Hematopoietic multipotent progenitor cell treated with erythropoietin and hydrocortisone succinate and interleukin-3 and kit ligand, for 17 days (in vitro differentiated cells): ENCODE measurements around the gene LDLRAD4.
A peak's percentile ranks its signal among the peaks of the same experiment; 100 is the strongest.

ENCODE experiments used
- DNase-seq: peaks from one replicate; pipeline ENCODE4 v3.0.0-alpha.2; 2015; ENCODE audit warnings: low spot score

The LDLRAD4 gene

DNA sequence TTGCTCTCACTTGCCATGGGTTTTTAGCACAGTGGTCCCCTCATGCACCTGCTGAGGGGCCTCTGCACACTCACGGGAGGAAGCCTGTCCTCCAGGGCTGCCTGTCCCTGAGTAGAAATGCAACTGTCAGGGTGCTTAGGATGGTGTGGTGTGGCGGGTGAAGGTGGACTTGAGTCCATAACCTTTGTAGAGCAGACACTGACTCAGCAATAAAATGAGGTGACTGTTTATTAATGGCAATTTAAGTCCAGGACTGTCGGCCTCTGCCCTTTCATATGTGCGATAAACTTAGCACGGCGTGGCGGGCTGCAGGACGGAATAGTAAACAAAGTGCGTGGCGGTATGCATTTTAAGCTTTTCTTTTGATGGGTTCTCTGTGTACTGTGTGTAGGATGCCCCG lies 188.2 kb downstream of the LDLRAD4 start:
- DNase-seq: no peak

DNA sequence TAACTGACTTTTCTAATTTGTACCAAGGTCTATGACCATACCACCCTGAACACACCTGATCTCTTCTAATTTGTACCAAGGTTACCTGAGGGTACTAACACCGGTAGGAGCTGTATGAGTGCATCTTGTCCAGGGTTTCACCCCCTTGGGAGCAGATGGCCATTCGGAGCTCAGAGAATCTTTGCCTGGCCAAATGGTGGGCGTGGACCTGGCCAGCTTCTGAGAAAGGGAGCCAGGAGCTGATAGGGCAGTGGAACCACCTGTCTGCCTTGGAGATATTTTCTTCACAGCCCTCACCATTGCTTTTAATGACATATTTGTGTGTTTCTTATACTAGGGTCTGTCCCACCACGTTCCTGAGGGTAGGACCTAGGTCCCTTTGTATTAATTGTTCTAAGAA lies 188.9 kb downstream of the LDLRAD4 start:
- DNase-seq: peak; percentile 5

DNA sequence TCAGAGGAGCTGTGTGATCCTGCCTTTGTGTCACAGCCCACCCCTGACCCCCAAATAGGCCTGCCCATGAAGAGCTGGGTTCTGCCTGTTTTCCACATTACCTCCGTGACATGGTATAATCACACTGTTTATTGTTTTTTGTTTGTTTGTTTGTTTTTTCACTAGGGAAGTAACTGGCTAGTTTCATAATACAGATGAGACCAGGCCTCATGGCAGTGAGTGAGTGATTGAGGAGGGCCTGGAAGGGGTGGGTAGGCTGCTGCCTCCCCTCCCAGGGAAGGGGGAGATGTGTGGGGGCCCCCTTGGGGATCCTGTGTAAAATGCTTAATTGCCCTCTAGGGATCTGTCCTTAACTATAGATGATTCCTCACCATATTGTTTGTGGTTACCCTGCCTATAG lies 190.5 kb downstream of the LDLRAD4 start:
- no peak for DNase-seq

DNA sequence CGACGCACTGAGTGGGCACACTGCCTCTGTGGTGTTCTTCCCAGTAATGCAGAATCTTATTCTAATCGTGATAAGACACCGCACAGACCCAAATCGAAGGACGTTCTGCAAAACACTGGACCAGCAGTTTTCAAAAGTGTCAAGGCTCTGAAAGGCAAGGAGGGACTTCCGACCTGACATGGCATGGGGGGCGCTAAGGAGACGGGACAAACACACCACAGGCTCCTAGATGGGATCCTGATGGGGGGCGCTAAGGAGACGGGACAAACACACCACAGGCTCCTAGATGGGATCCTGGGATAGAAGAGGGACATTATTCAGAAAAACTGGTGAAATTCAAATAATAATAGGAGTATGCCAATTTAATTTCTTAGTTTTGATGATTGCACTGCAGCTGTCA lies 191.4 kb downstream of the LDLRAD4 start:
- DNase-seq: no peak

DNA sequence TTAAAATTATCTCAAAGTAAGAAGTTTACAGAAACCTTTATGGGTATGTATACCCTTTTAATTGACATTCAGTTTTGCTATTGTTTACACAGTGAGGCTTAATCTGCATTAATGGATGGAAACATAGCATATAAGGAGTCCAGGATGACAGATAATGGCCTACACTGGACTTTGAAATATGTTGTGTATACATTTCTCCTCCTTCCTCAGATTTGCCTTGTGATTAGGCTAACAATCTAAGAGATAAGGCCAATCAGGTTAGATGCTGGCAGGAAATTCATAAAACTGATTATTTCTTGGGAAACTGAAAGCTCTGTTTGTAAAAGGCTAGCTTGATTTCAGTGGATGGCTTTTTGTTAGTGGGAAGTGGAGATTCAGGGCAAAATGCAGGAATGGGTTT lies 191.9 kb downstream of the LDLRAD4 start:
- no peak for DNase-seq

DNA sequence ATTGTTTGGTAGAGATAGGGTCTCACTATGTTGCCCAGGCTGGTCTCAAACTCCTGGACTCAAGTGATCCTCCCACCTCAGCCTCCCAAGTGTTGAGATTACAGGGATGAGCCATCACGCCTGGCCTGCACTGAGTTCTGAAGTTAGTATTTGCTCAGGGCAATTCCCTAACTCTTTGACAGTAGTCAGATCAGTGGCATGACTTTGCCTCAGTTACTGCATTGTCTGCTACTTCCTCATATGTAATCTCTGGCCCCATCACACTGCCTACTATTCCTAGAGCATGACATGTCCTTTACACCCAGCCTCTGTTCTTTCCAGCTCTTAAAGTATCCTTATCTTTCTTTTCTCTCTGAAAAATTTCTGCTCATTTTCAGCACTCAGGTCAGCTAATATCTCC lies 193.5 kb downstream of the LDLRAD4 start:
- DNase-seq: no peak

DNA sequence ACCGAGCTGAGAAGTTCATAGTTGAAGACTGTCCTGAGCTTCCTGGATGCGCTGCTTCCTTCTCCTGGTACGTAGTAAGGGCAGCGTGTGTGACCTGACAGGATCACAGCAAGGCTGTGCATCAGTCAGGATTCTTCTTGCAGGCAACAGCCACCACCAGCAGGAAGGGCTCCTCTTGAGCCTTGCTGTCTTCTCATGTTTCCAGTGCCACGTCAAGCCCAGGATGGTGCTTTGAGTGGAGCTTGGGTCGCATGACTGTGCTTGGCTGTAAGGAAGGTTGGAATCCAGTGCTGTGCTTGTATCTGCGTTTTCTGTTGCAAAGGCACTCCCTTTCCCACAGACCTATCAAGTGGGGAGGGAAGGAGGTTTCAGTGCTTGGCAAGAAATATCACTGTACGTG lies 194.3 kb downstream of the LDLRAD4 start:
- DNase-seq: no peak

- DNase-seq: no peak
These were observed 195.5 kb downstream of the LDLRAD4 start for GRCh38 chr18:13414102-13414501.

GRCh38 chr18:13414521-13414920 lies 196.0 kb downstream of the LDLRAD4 start:
- DNase-seq: no peak

- DNase-seq: no peak
These were observed 197.2 kb downstream of the LDLRAD4 start for GRCh38 chr18:13415736-13416135.

GRCh38 chr18:13416208-13416607 lies 197.6 kb downstream of the LDLRAD4 start:
- DNase-seq: no peak

DNA sequence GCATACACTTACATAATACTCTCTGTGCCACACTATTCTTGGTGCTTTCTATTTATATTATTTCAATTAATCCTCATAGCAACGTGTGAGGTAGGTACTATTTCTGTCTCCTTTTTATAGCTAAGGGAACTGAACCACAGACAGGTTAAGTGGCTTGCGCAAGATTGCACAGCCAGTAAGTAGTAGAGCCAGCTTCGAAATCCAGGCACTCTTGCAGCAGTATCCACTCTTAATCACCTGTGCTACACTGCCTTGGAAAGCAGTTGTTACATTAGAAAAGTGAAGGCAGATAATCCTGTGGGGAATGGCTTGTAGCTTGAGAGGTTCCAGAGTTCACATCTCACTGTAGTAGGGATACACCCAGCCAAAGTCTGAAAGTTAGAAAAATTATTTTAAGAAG lies 198.3 kb downstream of the LDLRAD4 start:
- DNase-seq: no peak

DNA sequence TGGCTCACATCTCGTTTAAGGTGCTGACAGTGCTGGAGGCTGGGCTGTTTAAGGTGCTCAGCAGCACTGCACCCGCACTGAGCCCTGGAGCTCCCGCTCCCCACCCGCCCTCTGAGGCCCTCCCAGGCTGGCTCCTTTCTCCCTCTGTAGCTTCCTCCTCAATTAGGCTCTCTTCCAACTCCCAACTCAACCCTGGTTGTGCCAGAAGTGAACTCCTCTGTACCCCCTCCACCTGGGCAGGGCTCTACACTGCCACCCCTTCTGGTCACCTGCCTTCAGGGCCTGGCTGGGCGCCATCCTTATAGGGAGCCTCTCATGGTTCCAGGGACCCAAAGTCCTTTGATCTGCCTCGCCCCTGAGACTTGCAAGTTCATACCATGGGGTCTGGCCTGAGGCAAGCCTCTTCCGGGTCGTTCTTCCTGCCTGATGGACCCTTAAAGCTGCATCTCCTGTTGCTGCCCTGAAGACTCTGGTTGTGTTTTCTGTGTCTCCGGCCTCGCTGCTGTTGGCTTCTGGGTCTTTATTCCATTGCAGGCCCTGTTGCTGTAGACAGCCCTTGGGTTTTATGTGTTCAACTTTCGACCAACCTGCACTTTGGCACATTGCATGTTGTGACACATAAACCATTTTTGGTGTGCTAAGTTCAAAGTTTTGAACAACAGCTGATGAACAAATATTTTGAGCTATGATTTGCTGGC lies 199.6 kb downstream of the LDLRAD4 start:
- no peak for DNase-seq

- no peak for DNase-seq
These were observed 202.6 kb downstream of the LDLRAD4 start for GRCh38 chr18:13420969-13421686.

DNA sequence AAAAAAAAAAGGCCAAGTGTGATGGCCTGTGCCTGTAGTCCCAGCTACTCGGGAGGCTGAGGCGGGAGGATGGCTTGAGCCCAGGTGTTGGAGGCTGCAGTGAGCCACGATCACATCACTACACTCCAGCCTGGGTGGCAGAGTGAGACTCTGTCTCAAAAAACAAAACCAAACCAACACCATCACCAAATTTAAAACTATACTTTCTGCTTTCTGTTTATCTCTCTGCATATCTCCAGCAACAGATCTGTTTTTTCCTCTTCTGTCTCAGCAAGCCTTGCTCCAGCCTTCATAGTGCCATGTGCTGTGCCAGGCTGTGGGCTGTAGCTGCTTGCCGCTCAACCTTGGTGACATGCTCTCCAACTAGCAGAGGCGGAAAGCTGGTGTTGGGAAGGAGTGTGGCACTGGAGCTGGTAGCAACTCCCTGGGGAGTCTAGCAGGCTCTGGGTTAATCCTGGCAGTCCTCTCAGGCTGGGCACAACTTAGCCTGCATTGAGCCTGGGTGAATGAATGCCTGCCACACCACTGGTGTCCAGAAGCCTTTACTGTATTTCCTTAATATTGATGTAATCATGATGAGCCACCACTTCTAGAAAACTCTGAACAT lies 204.1 kb downstream of the LDLRAD4 start:
- no peak for DNase-seq

DNA sequence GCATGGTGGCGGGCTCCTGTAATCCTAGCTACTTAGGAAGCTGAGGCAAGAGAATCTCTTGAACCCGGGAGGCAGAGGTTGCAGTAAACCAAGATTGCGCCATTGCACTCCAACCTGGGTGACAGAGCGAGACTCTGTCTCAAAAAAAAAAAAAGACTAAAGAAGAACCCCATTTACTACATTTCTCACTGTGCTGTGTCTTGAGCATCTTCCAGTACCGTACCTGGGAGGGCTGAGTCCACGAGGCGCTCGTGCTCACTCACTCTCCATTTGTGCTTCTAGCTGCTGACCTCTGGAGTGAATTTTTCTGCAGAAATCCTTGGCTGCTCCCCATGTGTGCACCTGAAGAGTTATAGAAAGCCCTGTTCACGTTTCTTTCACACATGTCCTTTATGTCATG lies 204.8 kb downstream of the LDLRAD4 start:
- no peak for DNase-seq

DNA sequence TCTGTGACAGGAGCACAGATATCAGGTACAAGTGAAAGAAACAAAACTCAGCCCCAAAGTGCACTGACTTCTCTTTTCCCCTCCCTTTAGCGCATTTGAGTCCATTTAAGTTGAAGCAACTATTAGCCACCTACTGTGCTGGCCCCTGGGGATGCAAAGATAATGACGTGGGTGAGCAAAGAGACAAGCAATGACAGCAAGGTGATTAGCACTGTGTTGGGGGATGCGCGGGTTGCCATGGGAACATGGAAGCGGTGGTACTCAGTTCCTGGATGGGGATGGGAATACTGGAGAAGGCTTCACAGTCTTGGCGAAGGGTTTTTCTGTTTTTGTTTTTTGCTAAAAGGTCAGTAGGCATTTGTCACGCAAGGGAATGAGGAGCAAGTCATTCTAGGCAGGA lies 205.8 kb downstream of the LDLRAD4 start:
- no peak for DNase-seq

GRCh38 chr18:13425357-13426091 lies 207.0 kb downstream of the LDLRAD4 start:
- DNase-seq: no peak

- no peak for DNase-seq
These were observed 208.8 kb downstream of the LDLRAD4 start for GRCh38 chr18:13427354-13427753.

DNA sequence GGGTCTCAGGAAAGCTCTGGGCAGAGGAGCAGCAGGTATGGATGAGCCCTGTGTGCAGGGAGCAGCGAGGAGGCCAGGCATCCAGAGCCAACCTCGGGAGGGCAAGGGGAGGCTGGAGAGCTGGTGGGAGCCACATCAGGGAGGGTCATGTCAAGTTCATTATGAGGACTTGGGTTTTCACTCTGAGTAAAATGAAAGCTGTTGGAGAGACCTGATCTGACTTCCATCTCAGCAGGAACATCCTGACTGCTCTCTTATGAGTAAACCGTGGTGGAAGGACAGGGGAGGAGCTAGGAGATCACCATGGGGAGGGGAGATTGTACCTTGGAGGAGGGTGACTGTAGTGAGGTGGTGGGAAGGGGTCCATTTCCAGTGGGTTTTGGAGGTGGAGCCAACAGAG lies 209.8 kb downstream of the LDLRAD4 start:
- no peak for DNase-seq

DNA sequence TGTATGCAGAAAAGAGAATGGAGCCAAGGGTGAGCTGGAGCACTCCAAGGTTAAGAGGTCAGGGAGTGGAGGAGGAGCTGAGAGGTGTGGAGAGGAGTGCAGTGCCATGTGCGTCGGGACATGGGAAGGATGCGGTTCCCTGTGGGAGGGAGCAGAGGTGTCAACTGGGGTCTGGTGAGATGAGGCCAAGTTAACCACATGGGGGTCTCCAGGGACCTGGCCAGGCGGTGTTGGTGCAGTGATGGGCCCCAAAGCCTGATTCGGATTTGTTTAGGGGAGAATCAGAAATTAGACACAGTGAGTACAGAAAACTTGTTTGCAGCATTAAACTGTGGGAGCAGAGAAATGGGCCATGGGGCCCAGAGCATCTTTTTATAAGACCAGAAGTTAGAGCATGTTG lies 210.5 kb downstream of the LDLRAD4 start:
- no peak for DNase-seq

GRCh38 chr18:13429884-13430510 lies 211.4 kb downstream of the LDLRAD4 start:
- DNase-seq: no peak
